Ovary (tissue), 9 donors: ENCODE data around the gene METTL22. TPM values are rescaled to one million over a fixed set of nuclear protein-coding genes. Genes with fewer than 3 reads are reported as not detected.

Experiments used
- DNase-seq, 5 donors: peaks; one replicate each; pipeline ENCODE4 v3.0.0-alpha.2; 2019 to 2020
- H3K27ac ChIP-seq, 2 donors: fragments of 200-600 bp; one replicate each; pipeline versions ENCODE4 v1.5.1 to v1.8.0; 2019 to 2022
- H3K27me3 ChIP-seq: fragments of 200-600 bp; one replicate; pipeline ENCODE4 v1.8.0; 2022
- H3K36me3 ChIP-seq: fragments of 200-600 bp; sonication (generic); one replicate; pipeline ENCODE4 v1.5.1; 2019
- H3K4me1 ChIP-seq: one replicate; pipeline ENCODE4 v1.8.1; 2013; ENCODE audit warnings: mild to moderate bottlenecking, moderate library complexity; ENCODE audit not compliant: insufficient read depth
- H3K4me3 ChIP-seq: fragments of 200-600 bp; sonication (generic); one replicate; pipeline ENCODE4 v1.5.1; 2017
- H3K9me3 ChIP-seq, 2 donors: fragments of 200-600 bp in 1 of 2; sonication (generic) in 1 of 2; one replicate each; pipeline versions ENCODE4 v1.5.1 to v1.8.1; 2013 to 2019; ENCODE audit warnings: mild to moderate bottlenecking in 1 of 2, moderate library complexity in 1 of 2
- EP300 ChIP-seq: sonication (generic); formaldehyde crosslinking; IDR thresholded peaks from one replicate; pipeline ENCODE4 v1.6.1; 2017; ENCODE audit warnings: antibody characterized with exemption
- POLR2A ChIP-seq: fragments of 450-650 bp; IDR thresholded peaks from one replicate; pipeline ENCODE4 v1.6.1; 2017; ENCODE audit warnings: antibody characterized with exemption, mild to moderate bottlenecking, moderate library complexity
- WGBS, 3 donors: extraction: QIAGEN DNeasy Blood & Tissue Kit in 1 of 3; methylation state at CpG; one replicate each; pipeline versions ENCODE4 v1.1.5 to v1.1.7; 2013 to 2017; 5-methylcytosine and 5-hydroxymethylcytosine counted together
- intact Hi-C, 4 donors: fragments of 100-400 bp; cut with DNase I; formaldehyde crosslinking; loops; one replicate each; pipeline versions ENCODE4 v1.11.0 to v1.15.1; 2022 to 2023
- polyA plus RNA-seq, 2 donors: library from polyadenylated mRNA; stranded (reverse); fragments of 200-250 nt in 1 of 2; fragments of 350-450 nt in 1 of 2; fragmentation: Illumina TruSeq in 1 of 2; extraction: RNeasy Lipid Tissue Mini Kit (QIAGEN cat#74804) in 1 of 2; gene quantifications; one replicate each; pipeline ENCODE4 v1.2.3, GENCODE V29; 2013 to 2014
- small RNA-seq: library from RNA; depleted of rRNA; stranded (forward); fragments of <200 nt; gene quantifications from one replicate; pipeline ENCODE3, GENCODE V24; 2016
- total RNA-seq, 7 donors: library from RNA; depleted of rRNA in 2 of 7; stranded (reverse); fragments of >200 nt in 2 of 7; fragmentation: NEBNext Ultra II Directional in 3 of 7; extraction: Animal tissue kit (Norgen Biotek cat#: 25700) in 3 of 7; gene quantifications; one replicate each; pipeline versions ENCODE4 v1.1.0 to v1.2.4, GENCODE V29; 2016 to 2023
- TF ChIP-seq, protein P1 (sequence below), 3 donors: fragments of 450-650 bp in 2 of 3; fragments of 200-600 bp in 1 of 3; IDR thresholded peaks; one replicate each; pipeline versions ENCODE4 v1.5.1 to v1.8.0; 2016 to 2022; ENCODE audit warnings: antibody characterized with exemption in 3 of 3, mild to moderate bottlenecking in 1 of 3
- donor health status: DM: no; HTN: no; CAD: no; lungs with moderate emphysema.
- donor health status: DM: no; HTN: no; CAD: no.
- donor health status: Bipolar disorder and iron deficiency.
- donor health status: DM: yes; HTN: yes; CAD: no.
- donor health status: DM: no; HTN: no; CAD: no.
- donor health status: DM: yes; HTN: yes; CAD: no.

Gene METTL22
- total and polyA plus RNA-seq, 9 donors: 14.2 to 45.8 (median 29.1) TPM

DNA sequence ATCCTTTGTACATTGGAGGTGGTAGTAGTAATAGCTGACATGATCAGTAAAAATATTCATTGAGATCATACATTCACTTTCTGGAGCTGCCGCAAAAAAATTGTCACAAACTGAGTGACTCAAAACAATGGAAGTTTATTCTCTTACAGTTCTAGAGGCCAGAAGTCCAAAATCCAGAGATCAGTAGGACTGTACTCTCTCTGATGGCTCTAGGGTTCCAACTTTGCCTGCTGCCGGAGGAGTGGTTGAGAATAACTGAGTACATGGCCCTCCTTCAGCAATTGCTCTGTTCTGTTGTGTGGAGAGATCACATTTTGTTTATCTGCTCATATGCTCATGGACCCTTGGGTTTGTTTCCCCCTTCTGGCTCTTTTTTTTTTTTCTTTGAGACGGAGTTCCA, 76.5 kb downstream of the METTL22 start:
- Histone ChIP-seq H3K9me3 (no peaks in the 10 kb centered on the region), H3K36me3 (no peaks in the 10 kb centered on the region), H3K4me3 (no peak overlapping the region), H3K27ac (no peak overlapping the region), H3K4me1 (no peaks in the 10 kb centered on the region), H3K27me3 (no peaks in the 10 kb centered on the region)
- TF ChIP-seq POLR2A (no peak), EP300 (no peak)
- TF ChIP-seq, protein P1, sequence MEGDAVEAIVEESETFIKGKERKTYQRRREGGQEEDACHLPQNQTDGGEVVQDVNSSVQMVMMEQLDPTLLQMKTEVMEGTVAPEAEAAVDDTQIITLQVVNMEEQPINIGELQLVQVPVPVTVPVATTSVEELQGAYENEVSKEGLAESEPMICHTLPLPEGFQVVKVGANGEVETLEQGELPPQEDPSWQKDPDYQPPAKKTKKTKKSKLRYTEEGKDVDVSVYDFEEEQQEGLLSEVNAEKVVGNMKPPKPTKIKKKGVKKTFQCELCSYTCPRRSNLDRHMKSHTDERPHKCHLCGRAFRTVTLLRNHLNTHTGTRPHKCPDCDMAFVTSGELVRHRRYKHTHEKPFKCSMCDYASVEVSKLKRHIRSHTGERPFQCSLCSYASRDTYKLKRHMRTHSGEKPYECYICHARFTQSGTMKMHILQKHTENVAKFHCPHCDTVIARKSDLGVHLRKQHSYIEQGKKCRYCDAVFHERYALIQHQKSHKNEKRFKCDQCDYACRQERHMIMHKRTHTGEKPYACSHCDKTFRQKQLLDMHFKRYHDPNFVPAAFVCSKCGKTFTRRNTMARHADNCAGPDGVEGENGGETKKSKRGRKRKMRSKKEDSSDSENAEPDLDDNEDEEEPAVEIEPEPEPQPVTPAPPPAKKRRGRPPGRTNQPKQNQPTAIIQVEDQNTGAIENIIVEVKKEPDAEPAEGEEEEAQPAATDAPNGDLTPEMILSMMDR (IDR thresholded peaks at IDR 0.05): no peak
- WGBS, 3 donors: 30 to 56% (median 32%) methylated on average over 3 of the region's 3 CpGs
- no peak for DNase-seq
- intact Hi-C loops: no loop called here

Small RNAs within 50 kb of the gene (small RNA-seq; reads per million reads assigned to genes)
- gene RN7SL743P: not detected

Other genes with a start within 250 kb of the METTL22 start
- gene TMEM114, start 31.2 kb upstream of the METTL22 start, total RNA-seq: not detected
- gene TMEM114, start 31.2 kb upstream of the METTL22 start, polyA plus RNA-seq: not detected
- 10 to 100 TPM in 4 of 7 donors, 1 to 10 TPM in 3; 3.8 to 20.3 (median 11.4) TPM for gene ABAT, start 52.9 kb downstream of the METTL22 start, total RNA-seq
- gene ABAT, start 52.9 kb downstream of the METTL22 start, polyA plus RNA-seq: 10 to 100 TPM; 13.8 to 17.0 TPM
- gene TMEM186, start 175.9 kb downstream of the METTL22 start, total RNA-seq: 10 to 100 TPM in 2 of 7 donors, 1 to 10 TPM in 5; 4.9 to 11.2 (median 9.6) TPM
- gene TMEM186, start 175.9 kb downstream of the METTL22 start, polyA plus RNA-seq: 10 to 100 TPM in 1 of 2 donors, 1 to 10 TPM in 1; 6.4 to 11.3 TPM
- 10 to 100 TPM; 14.2 to 38.6 (median 23.1) TPM for gene PMM2, start 176.1 kb downstream of the METTL22 start, total RNA-seq
- 10 to 100 TPM in 1 of 2 donors, 1 to 10 TPM in 1; 9.6 to 28.0 TPM for gene PMM2, start 176.1 kb downstream of the METTL22 start, polyA plus RNA-seq
- gene CARHSP1, start 247.3 kb downstream of the METTL22 start, total RNA-seq: 10 to 100 TPM; 65.0 to 94.3 (median 81.7) TPM
- 100 to 1,000 TPM in 1 of 2 donors, 10 to 100 TPM in 1; 53.2 to 102 TPM for gene CARHSP1, start 247.3 kb downstream of the METTL22 start, polyA plus RNA-seq